HG02623 (cell line): ENCODE measurements around the gene AHSG.
A peak's percentile ranks its signal among the peaks of the same experiment; 100 is the strongest.
"Not testable (repeated sequence)": the region's sequence is repeated elsewhere in the genome, so short reads cannot be mapped to it uniquely, and the experiment has no call there.

Experiments used
- ATAC-seq: cut with Tn5 transposase; IDR thresholded peaks from one replicate; pipeline ENCODE4 v1.9.1; 2021; ENCODE audit warnings: moderate library complexity; ENCODE audit not compliant: unreplicated experiment

AHSG gene

GRCh38 chr3:186612721-186613636, at the start of gene AHSG:
Gene AHSG, plus strand, starts transcription at chr3:186613060. Its CDS starts 82 bp downstream, at chr3:186613142.
- no peak for ATAC-seq

GRCh38 chr3:186564586-186564985, 48.3 kb upstream of the AHSG start:
- no peak for ATAC-seq

- ATAC-seq: no peak
Measured at GRCh38 chr3:186566772-186567071, 46.1 kb upstream of the AHSG start.

- ATAC-seq: peak; percentile 37
Measured at GRCh38 chr3:186567072-186567921, 45.6 kb upstream of the AHSG start, which contains the start of gene TBCCD1. Gene TBCCD1, minus strand, starts transcription at chr3:186567339. Its CDS starts 3,010 bp downstream, at chr3:186564329.

DNA sequence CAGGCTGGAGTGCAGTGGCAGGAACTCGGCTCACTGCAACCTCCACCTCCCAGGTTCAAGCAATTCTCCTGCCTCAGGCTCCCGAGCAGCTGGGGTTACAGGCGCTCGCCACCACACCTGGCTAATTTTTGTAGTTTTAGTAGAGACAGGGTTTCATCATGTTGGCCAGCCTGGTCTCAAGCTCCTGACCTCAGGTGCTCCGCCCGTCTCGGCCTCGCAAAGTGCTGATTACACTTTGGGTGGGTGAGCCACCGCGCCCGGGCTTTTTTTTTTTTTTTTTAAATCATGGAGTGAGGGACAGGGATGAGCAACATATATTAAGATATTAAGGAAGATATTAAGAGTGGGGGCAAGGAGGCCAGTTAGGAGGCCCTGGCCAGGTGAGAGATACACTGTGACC, 43.5 kb upstream of the AHSG start:
- ATAC-seq: not testable (repeated sequence)

DNA sequence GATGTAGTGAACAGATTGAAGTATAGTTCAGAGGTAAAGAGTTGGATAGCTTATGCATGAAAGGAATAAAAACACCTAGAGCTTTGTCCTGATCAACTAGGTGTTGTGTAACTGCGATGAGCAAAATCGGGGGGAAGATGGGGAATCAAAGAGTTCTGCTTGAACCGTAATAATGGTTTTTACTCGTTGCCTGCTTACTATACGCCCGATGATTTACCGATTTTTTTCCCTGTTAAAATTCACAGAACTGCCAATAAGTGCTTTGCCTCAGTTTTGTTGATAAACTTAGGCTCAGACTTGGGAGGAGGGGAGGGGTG, 43.1 kb upstream of the AHSG start:
- ATAC-seq: no peak

- peak; percentile 84 for ATAC-seq
Measured at GRCh38 chr3:186570096-186570940, 42.5 kb upstream of the AHSG start, which contains the start of gene DNAJB11. Gene DNAJB11, plus strand, starts transcription at chr3:186570720. Its CDS starts 178 bp downstream, at chr3:186570898.

DNA sequence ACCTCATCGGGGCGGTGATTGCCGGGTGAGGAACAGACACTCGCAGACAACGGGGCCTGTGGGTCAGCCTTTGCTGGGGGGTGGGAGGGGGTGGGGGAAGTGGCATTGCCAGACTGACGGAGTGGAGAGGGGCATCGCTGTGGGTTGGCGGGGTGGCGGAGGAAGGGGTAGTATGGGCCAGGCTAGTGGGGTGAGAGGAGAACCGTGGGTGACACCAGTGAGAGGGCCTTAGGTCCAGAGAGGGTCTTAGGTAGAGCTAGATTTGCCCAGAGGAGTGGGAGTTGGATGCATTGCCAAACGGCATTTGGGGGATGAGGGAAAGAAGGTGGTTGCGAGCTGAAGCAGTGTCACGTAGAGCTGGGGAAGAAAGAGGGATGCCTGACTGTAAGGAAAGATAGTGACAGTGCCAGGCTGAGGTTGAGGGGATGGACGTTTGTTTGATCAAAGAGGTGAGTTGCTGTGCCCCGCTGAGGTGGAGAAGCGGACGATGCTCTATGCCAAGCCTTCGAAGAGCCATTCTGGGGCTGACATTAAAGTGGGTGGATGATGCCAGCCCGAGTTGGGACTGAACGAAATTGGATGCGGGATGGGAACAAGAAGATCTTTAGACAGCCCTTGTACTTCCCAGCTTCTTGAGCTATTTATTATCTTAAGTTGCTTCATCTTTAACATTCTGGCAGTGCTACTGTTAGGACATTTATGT, 41.8 kb upstream of the AHSG start:
- ATAC-seq: no peak

DNA sequence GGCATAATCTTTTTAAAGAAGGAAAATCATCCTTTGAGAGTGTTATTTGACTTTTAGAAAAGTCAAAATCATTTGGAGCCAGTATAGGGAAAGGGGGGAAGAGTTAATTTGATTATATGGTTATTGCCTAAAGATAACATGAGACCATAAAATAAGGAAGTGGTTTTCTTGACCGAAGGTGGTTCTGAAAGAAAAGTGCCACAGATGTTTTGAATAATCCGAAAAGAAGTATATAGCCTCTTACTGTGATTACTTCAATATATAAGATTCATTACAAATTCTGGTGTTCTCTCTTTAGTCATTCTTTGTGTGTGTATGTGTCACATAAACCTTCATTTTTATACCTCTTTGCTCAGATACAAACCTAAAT, 41.2 kb upstream of the AHSG start:
- ATAC-seq: no peak

DNA sequence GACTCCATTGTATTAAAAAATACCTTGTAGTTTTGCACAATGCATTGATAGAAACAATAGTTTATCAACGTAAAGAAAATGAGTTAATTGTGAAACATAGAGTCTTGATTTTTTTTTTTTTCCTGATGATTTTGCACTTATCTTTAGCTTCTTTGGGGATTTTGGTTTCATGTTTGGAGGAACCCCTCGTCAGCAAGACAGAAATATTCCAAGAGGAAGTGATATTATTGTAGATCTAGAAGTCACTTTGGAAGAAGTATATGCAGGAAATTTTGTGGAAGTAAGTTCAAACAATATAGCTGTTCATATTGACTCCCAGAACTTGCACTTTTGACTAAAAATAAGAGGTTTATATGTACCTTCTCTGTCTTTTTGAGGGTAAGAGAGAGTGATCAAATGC, 35.3 kb upstream of the AHSG start:
- no peak for ATAC-seq

GRCh38 chr3:186580785-186581184, 32.1 kb upstream of the AHSG start:
- no peak for ATAC-seq

- no peak for ATAC-seq
Measured at GRCh38 chr3:186582541-186582940, 30.3 kb upstream of the AHSG start.

DNA sequence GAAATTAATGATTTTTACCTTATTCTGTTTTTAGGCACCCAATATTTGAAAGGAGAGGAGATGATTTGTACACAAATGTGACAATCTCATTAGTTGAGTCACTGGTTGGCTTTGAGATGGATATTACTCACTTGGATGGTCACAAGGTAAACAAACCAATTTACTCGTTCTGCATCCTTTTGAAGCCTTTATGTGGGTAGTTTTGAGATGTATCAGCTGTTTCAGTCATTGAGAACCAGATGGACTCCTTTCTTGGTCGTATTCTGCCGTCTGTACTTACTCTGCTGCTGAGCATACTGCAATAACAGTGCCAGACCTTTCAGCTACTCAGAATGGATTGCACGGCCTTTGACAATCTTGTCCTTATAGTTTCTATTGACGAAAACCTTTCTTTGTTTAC, 29.0 kb upstream of the AHSG start:
- ATAC-seq: no peak

DNA sequence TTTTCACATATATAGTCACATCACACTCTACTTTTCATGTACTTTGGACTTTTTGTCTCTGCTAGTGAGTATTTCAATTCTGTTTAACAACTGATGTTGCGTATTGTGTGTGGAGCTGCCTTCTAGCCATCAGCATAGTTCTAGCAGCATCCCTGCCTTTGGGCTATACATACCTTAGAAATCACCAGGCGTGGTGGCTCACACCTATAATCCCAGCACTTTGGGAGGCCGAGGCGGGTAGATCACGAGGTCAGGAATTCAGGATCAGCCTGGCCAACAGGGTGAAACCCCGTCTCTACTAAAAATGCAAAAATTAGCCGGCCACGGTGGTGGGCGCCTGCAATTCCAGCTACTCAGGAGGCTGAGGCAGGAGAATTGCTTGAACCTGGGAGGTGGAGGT, 26.6 kb upstream of the AHSG start:
- ATAC-seq: not testable (repeated sequence)

DNA sequence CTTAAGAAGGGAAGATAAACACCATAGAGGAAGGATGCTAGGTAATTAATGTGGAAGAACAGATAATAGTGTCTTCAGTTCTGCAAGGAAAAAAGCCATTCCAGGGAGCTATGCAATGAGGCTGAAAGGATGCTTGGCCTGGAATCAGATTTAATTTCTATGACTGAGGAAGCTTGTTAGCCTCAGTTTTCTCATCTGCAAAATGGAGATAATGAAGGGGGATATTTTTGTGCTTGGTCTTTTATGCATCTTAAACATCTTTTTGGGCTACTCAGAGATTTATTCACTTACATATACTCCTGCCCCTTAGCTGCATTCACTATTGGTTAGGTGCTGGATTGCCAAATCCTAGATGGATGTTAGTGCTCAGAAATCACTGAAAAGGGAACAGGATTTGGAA, 25.7 kb upstream of the AHSG start:
- no peak for ATAC-seq

GRCh38 chr3:186588632-186589031, 24.2 kb upstream of the AHSG start:
- no peak for ATAC-seq

GRCh38 chr3:186589121-186589520, 23.7 kb upstream of the AHSG start:
- ATAC-seq: no peak

DNA sequence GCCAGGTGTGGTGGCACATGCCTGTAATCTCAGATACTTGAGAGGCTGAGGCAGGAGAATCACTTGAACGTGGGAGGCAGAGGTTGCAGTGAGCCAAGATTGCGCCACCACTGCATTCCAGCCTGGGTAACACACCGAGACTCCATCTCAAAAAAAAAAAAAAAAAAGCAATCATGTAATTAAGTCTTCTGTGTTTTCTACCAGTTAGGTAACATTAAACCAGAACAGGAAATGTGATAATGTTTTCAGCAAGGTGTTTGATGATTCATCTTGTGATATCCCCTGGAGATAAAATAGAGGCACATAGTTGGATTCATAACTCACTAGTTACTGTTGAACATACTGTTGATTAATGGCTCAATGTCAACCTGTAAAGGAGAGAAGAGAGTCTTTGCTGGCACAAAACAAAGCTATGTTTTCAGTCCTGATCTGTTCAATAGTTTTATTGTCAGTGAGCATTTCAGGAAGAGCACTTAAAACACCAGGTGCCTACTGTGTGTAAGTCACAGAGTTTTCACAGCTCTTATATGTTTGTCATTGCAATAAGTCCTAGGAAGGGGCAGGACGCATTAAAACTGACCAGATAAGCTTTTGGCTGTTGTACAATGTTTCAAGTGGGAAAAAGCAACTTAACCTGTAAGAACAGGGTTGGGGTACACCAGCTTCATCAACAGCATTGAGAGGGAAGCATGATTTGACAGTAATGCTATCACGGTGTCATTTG, 22.8 kb upstream of the AHSG start:
- ATAC-seq: no peak

DNA sequence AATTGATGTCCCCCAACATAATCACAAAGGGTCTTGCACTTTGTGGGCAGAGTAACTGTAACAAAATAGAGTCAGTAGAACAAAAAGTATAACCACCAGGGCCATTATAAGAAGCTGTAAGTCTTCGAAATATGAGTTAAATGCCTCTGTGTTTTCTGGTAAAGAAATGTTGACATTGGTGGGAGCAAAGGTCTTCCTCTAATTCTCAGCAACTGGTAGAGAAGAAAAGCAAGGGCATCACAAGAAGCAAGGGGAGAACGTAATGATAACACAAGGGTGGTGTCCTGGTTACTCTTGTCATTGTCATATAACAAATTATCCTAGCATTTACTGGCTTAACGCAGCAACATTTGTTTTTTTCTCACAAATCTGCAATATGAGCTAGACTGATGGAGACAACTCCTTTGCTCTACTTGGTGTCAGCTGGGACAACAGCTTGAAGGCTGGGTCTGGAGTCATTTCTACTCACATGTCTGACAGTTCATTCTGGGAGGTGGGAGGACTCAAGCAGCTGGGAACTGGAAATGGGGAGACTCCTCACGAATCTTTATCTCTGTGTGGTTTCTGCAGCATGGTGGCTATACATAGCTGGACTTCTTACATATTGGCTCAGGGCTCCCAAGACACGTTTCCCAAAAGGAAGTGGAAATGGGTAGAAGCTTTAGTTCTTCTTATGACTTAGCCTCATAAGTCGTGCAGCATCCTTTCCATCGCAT, 22.1 kb upstream of the AHSG start:
- no peak for ATAC-seq
